ENCODE measurements around the gene CCN6.

GRCh38 chr6:112017760-112018537 is 36.0 kb upstream of the CCN6 start:
- TF ChIP-seq POLR2A (IDR thresholded peaks at IDR 0.05; ENCODE audit: low read depth, low read length) (no peak), POLR2AphosphoS5 (IDR thresholded peaks at IDR 0.05; ENCODE audit: low read depth, low read length) (no peak), TAF1 (IDR thresholded peaks at IDR 0.05; ENCODE audit: low read depth, low read length) (no peak)

All from GM12891 (cell line).